ENCODE measurements around the gene TMEM121. TPM values are rescaled to one million over a fixed set of nuclear protein-coding genes. Genes with fewer than 3 reads are reported as not detected.

The TMEM121 gene
- 4.2 TPM in 2 replicates for total RNA-seq

- intact Hi-C loops (cut with micrococcal nuclease): loop anchor here (1.0 to 5.0 kb wide), 2 partner anchors 35 to 434 kb away; partner anchors contain the start of gene TEDC1
Observed at GRCh38 chr14:105525861-105526775, at the start of gene TMEM121. TSS of gene TMEM121 (plus strand) at chr14:105526583. CDS start at chr14:105528835, 2,252 bp downstream.

- intact Hi-C loops (cut with micrococcal nuclease): no loop called here
Observed at GRCh38 chr14:105476831-105477659, 49.3 kb upstream of the TMEM121 start.

- intact Hi-C loops (cut with micrococcal nuclease): no loop called here
Observed at GRCh38 chr14:105477660-105478397, 48.6 kb upstream of the TMEM121 start.

- intact Hi-C loops (cut with micrococcal nuclease): no loop called here
Observed at GRCh38 chr14:105478398-105479251, 47.8 kb upstream of the TMEM121 start.

- intact Hi-C loops (cut with micrococcal nuclease): loop anchor here (2.0 kb wide), 2 partner anchors 49 to 109 kb away; no protein-coding TSS in a partner anchor
Observed at GRCh38 chr14:105479431-105480158, 46.8 kb upstream of the TMEM121 start.

- intact Hi-C loops (cut with micrococcal nuclease): loop anchor here (2.0 kb wide), 2 partner anchors 49 to 109 kb away; no protein-coding TSS in a partner anchor
Observed at GRCh38 chr14:105480199-105480746, 46.1 kb upstream of the TMEM121 start.

- intact Hi-C loops (cut with micrococcal nuclease): loop anchor here (1.0 to 2.0 kb wide), 3 partner anchors 10 to 110 kb away; partner anchors contain the start of gene TEDC1
Observed at GRCh38 chr14:105480807-105481801, 45.3 kb upstream of the TMEM121 start.

GRCh38 chr14:105481886-105482457 is 44.4 kb upstream of the TMEM121 start:
- intact Hi-C loops (cut with micrococcal nuclease): loop anchor here (1.0 to 2.0 kb wide), 4 partner anchors 9 to 417 kb away; partner anchors contain the start of genes GPR132 and TEDC1

- intact Hi-C loops (cut with micrococcal nuclease): loop anchor here (2.0 kb wide), 1 partner anchor 418 kb away; the partner anchor contains the start of gene GPR132
Observed at GRCh38 chr14:105482486-105483110, 43.8 kb upstream of the TMEM121 start.

- intact Hi-C loops (cut with micrococcal nuclease): loop anchor here (2.0 kb wide), 1 partner anchor 419 kb away; the partner anchor contains the start of gene GPR132
Observed at GRCh38 chr14:105483300-105484068, 42.9 kb upstream of the TMEM121 start.

GRCh38 chr14:105484069-105484996 is 42.0 kb upstream of the TMEM121 start:
- intact Hi-C loops (cut with micrococcal nuclease): no loop called here

GRCh38 chr14:105484997-105485393 is 41.4 kb upstream of the TMEM121 start:
- intact Hi-C loops (cut with micrococcal nuclease): no loop called here

- intact Hi-C loops (cut with micrococcal nuclease): no loop called here
Observed at GRCh38 chr14:105485739-105486162, 40.6 kb upstream of the TMEM121 start.

GRCh38 chr14:105486163-105486973 is 40.0 kb upstream of the TMEM121 start, which contains the start of gene CRIP1:
TSS of gene CRIP1 (plus strand) at chr14:105486886. CDS start at chr14:105487260, 374 bp downstream.
- intact Hi-C loops (cut with micrococcal nuclease): no loop called here

Data from T-helper 1 cell treated with Interleukin-12 subunit alpha and Interleukin-12 subunit beta and Interleukin-4 antibody, amounts not matched to agents 30 ng/mL and 1 ng/mL, for 36 hours (primary cell).